Left hindlimb (tissue), 1 donor: ENCODE measurements around the gene TAS2R50.

ENCODE experiments used
- DNase-seq: peaks from one replicate; pipeline ENCODE4 v3.0.0-alpha.2; 2018

Gene TAS2R50

GRCh38 chr12:10943167-10943566 lies 43.5 kb downstream of the TAS2R50 start:
- DNase-seq, result no peak

GRCh38 chr12:10941916-10942607 lies 44.6 kb downstream of the TAS2R50 start:
- no peak for DNase-seq

- DNase-seq, result no peak
Observed at GRCh38 chr12:10941369-10941768, 45.3 kb downstream of the TAS2R50 start.

- no peak for DNase-seq
Observed at GRCh38 chr12:10940389-10940788, 46.3 kb downstream of the TAS2R50 start.

- no peak for DNase-seq
Observed at GRCh38 chr12:10939163-10939562, 47.5 kb downstream of the TAS2R50 start, which contains the start of gene TAS2R14. TSS of gene TAS2R14 (minus strand) at chr12:10939263. CDS start at chr12:10939207, 56 bp downstream.

GRCh38 chr12:10936506-10936905 lies 50.2 kb downstream of the TAS2R50 start:
- DNase-seq, result no peak
